Right ventricle myocardium superior (tissue), 1 donor: ENCODE data around the gene ADD1. TPM values are rescaled to one million over a fixed set of nuclear protein-coding genes. Genes with fewer than 3 reads are reported as not detected.

ENCODE experiments used
- ATAC-seq: fragments of 200-7000 bp; cut with Tn5 transposase; one replicate; pipeline ENCODE4 v1.9.1; 2020; ENCODE audit warnings: mild to moderate bottlenecking; ENCODE audit not compliant: poor library complexity
- DNase-seq: peaks from one replicate; pipeline ENCODE4 v3.0.0-alpha.2; 2020
- intact Hi-C: fragments of 100-400 bp; cut with DNase I; formaldehyde crosslinking; loops from one replicate; pipeline ENCODE4 v1.11.2; 2022
- total RNA-seq: library from RNA; stranded (reverse); fragmentation: NEBNext Ultra II Directional; extraction: Animal tissue kit (Norgen Biotek cat#: 25700); gene quantifications from one replicate; pipeline ENCODE4 v1.2.1, GENCODE V29; 2021
- donor health status: DM: no; HTN: yes; CAD: no; lungs with severe emphysema.

The ADD1 gene
- total RNA-seq, 1 donor from 2014 or later: 217 TPM

- intact Hi-C loops: no loop called here
- DNase-seq: peak; percentile 35
- no peak for ATAC-seq
Observed at GRCh38 chr4:2830632-2831610, 12.7 kb upstream of the ADD1 start.

DNA sequence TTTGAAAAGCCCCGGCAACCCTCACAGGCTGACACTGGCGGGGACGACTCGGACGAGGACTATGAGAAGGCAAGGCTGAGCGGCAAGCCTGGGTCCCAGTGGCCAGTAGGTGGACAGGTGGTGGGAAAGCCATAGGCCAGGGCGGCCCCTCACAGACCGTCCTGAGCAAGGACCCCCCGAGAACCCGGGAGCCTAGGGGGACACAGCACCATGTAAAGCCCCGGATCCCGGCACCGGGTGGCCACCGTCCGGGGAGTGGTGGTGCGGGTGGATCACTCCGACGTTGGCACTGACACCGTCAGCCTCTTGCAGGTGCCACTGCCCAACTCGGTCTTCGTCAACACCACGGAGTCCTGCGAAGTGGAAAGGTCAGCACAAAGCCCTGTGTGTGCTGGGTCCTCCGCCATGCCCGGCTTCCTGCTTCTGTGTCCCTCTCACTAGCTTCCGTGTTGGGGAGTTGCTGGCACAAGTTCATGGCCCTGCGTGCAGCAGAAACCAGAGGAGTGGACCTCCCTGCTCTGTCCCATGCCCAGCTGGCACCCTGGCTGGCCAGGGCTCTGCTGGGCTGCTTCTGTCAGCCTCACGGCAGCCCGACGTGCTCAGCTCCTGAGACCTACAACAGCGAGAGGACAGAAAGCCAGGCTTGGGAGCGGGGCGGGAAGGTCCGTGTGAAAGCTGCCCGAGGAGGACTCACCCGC lies 11.9 kb upstream of the ADD1 start:
- no peak for ATAC-seq
- intact Hi-C loops: no loop called here
- DNase-seq: peak; percentile 34

DNA sequence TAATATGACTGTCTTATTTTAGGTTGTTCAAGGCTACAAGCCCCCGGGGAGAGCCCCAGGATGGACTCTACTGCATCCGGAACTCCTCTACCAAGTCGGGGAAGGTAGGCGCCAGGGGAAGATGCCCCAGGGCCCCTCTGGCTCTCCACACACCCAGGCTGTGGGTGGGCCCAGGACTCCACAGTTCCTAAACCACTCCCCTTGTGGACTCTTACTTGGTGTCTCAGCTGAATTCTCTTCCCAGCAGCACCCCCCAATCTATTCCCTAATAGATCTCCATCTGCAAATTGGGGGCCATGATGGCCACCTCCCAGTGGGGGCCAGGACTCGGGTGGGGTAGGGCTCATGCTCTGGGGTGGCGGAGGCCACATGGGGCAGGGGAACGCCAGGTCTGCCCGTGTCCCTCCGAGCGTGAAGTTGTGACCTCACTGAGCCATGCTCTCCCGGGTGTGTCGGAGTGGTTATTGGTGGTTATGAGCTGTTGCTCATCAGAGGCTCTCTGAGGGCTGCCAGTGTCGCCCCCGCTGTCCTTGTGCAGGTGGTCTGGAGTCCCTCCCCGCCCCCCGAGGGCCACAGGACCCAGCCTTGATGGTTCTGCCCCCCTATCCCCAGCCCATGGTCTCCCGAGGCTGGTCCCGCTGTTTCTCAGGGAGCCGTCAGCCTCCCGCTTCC lies 11.2 kb upstream of the ADD1 start:
- intact Hi-C loops: no loop called here
- DNase-seq (peak; percentile 29), ATAC-seq (no peak)

DNA sequence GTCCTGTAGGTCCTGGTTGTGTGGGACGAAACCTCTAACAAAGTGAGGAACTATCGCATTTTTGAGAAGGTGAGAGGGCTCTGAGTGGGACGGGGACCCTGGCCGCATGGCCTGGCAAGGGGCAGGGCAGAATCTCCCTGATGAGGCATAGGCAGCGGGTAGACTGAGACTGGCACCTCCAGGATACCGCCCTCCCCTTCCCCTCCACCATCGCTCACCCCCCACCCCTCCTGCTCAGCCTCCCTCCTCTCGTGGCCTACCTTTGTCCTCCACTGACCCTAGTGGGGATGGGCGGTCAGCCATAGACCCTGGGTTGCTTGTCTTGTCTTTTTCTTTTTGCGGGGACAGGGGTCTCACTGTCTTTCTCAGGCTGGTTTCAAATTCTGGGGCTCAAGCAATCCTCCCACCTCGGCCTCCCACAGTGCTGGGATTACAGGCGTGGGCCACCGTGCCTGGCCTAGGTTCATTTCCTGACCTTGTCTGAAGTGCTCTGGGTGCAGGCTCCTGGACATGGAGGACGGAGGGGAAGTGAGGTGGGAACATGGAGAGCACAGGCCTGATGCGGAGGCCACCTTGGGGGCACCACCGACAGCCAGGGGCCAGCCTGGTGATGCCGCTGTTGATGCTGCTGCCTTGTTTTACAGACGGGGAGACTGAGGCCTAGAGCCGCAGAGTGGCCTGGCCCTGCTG lies 10.5 kb upstream of the ADD1 start:
- DNase-seq (peak; percentile 29), ATAC-seq (no peak)
- intact Hi-C loops: no loop called here

DNA sequence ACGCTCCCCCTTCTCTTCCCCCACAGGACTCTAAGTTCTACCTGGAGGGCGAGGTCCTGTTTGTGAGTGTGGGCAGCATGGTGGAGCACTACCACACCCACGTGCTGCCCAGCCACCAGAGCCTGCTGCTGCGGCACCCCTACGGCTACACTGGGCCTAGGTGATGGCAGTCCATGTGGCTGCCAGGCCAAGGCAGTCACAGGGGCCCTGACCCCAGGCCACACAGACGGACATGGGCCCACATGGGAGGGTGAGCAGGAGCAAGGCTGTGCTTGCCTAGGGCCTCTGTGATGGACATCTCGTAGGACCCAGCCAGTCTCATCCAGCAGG lies 10.0 kb upstream of the ADD1 start:
- no peak for DNase-seq
- intact Hi-C loops: no loop called here
- ATAC-seq: no peak

DNA sequence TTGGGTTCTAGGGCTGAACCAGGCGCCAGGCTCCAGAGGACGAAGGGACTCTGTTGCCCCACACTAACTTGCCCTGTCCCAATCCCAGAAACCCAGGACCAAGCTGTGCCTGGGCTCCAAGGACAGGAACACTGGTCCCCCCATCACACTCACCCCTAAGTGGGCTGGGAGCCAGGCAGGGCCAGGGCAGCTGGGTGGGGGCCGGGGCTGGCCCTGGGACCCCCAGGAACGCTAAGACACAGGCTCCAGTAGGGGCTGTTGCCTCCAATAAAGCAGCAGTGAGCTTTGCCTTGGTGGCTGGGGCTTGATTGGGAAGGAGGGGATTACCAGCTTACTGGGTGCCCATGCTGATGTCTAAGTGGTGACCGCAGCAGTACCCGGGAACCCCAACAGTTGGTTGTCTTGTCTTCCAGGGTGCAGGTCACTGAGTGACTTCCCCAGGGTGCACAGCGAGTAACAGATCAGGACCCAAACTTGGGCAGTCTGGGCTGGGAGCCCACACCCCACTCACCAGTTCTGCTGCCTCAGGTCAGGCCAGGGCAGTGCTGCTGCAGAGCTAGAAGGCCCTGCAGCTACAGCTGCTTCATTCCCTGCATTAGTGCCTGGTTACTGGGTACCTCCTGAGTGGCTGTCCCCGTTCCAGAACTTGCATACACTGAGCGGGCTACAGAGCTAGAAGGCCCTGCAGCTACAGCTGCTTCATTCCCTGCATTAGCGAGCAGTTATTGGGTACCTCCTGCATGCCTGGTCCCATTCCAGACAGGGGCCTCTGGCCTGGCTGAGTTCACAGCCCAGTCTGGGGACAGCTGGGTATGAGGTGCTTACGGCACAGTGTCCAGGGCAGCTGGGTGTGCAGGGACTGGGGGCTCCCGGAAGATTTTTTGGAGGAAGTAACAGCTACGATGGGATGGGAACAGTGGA lies 9.4 kb upstream of the ADD1 start:
- intact Hi-C loops: no loop called here
- ATAC-seq (no peak), DNase-seq (peak; percentile 36)

- DNase-seq (peak; percentile 38), ATAC-seq (no peak)
- intact Hi-C loops: no loop called here
Observed at GRCh38 chr4:2835978-2836377, 7.7 kb upstream of the ADD1 start.

GRCh38 chr4:2836391-2836859 lies 7.2 kb upstream of the ADD1 start:
- intact Hi-C loops: no loop called here
- no peak for DNase-seq
- ATAC-seq: no peak

DNA sequence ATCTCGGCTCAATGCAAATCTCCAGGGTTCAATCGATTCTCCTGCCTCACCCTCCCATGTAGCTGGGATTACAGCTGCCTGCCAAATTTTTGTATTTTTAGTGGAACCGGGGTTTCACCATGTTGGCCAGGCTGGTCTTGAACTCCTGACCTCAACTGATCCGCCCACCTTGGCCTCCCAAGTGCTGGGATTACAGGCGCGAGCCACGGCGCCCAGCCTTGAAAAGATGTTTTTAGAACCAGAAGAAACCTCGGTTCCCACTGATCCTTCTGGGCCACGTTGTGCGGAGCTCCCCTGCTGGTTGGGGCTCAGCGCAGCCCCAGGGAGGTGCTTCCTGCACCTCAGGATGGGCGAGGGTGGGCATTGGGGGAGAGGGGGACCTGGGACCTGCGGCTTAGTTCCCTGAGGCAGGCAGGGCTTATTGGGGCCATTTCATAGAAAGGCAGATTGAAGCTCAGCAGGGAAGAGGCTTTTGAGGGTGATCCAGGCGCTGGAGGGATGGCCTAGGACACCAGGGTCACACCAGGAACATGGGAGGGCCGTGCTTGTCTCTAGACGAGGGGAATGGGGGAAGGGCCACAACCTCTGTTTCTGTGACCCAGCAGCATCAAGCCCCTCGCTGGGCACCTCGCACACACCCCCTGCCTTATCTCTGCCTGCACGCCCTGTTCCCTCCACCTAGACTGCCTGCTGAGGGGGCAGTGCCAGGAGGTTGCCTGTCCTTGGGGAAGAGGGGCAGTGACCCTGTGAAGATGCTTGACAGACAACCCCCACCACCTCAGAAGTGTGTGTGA lies 6.3 kb upstream of the ADD1 start:
- ATAC-seq (peak; percentile 10), DNase-seq (peak; percentile 43)
- intact Hi-C loops: no loop called here

DNA sequence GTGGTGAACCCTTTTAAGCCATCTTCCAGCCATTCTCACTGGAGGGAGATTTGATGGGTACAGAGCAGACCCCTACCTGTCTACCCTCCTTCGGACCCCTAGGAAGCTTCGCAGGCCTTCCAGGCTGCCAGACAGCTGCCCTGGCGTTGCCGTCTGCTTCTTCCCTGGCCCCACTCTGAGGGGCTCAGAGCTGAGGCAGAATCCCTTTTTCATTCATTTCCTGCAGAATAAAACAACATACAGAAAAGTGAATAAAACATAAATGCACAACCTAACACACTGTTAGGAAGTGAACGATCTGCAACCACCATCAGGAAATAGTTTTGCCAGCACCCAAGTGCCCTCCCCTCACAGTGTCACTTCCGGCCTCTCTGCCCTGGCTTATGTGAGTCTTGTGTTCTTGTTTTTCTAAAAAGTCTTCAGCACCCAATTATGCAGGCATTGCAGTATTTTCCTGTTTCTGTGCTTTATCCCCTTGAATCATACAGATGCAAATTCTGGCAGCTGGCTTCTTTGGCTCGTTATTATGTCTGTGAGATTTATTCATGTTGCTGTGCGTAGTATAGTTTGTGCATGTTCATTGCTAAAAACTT lies 5.6 kb upstream of the ADD1 start:
- ATAC-seq (peak; percentile 62), DNase-seq (peak; percentile 66)
- intact Hi-C loops: no loop called here

DNA sequence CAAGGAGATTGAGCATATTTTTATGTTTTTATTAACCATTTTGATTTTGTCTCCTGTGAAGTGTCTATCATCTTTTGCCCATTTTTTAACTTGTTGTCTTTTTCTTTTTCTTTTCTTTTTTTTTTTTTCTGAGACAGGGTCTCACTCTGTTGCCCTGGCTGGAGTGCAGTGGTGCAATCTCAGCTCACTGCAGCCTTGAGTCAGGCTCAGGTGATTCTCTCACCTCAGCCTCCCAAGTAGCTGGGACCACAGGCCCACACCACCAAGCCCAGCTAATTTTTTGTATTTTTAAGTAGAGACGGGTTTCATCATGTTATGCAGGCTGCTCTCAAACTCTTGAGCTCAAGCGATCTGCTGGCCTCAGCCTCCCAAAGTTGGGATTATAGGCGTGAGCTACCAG lies 4.6 kb upstream of the ADD1 start:
- ATAC-seq (no peak), DNase-seq (no peak)
- intact Hi-C loops: no loop called here

DNA sequence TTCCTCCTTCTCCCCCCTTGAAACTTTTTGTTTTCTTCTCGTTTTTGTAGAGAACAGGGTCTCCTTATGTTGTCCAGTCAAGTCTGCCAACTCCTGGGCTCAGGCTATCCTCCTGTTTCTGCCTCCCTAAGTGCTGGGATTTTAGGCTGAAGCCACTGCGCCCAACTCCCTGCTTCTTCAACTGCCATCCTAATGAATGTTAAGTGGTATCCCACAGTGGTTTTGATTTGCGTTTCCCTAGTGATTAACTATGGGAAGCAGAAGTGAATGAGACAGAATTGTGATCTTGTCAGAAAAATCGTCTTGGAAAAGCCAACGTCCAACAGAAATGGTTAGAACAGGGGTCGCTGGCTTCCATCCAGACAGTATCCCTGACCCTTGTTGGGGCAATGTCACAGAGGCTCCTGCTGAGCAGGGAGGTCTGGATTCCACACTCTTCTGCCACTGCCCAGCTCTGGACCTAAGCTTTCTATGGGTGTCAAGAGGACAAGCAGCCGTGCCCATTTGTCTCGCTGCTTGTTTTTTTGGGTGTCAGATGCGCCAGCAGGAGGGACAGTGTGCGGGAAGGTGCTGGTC lies 869 bp upstream of the ADD1 start:
- intact Hi-C loops: loop anchor here (10.0 kb wide), 1 partner anchor 78 kb away; no protein-coding TSS in a partner anchor
- no peak for DNase-seq
- peak; percentile 21 for ATAC-seq

- intact Hi-C loops: loop anchor here (10.0 kb wide), 1 partner anchor 79 kb away; no protein-coding TSS in a partner anchor
- ATAC-seq (peak; percentile 19), DNase-seq (peak; percentile 71)
Observed at GRCh38 chr4:2843941-2844584, 419 bp downstream of the ADD1 start.

GRCh38 chr4:2846172-2846571 lies 2.5 kb downstream of the ADD1 start:
- ATAC-seq: no peak
- intact Hi-C loops: loop anchor here (10.0 kb wide), 1 partner anchor 81 kb away; no protein-coding TSS in a partner anchor
- no peak for DNase-seq

GRCh38 chr4:2847302-2847871 lies 3.7 kb downstream of the ADD1 start:
- no peak for ATAC-seq
- intact Hi-C loops: loop anchor here (10.0 kb wide), 1 partner anchor 83 kb away; no protein-coding TSS in a partner anchor
- peak; percentile 30 for DNase-seq
